BJ (cell line): ENCODE data around the gene YPEL1. TPM values are rescaled to one million over a fixed set of nuclear protein-coding genes. Genes with fewer than 3 reads are reported as not detected.
"Not testable (repeated sequence)": the region's sequence is repeated elsewhere in the genome, so short reads cannot be mapped to it uniquely, and the experiment has no call there.

Experiments used
- CTCF ChIA-PET: fragments of 350-600 bp; formaldehyde crosslinking; extraction: SDS; loops from one replicate; lab custom pipeline; 2021; ENCODE audit warnings: antibody characterized with exemption, inconsistent platforms; lab: Yijun Ruan, JAX
- POLR2A ChIA-PET: fragments of 300-600 bp; sonication (Branson Sonifier 250); formaldehyde crosslinking; extraction: SDS; loops from one replicate; lab custom pipeline; 2021; ENCODE audit warnings: antibody characterized with exemption; lab: Charles Lee
- DNase-seq: peaks from one replicate; pipeline ENCODE4 v3.0.0-alpha.2; 2011; ENCODE audit warnings: low read depth
- H3K27me3 ChIP-seq: 2 replicates; pipeline ENCODE4 v1.6.0; 2011; ENCODE audit warnings: low read length; ENCODE audit not compliant: control insufficient read depth, insufficient read depth
- H3K36me3 ChIP-seq: 2 replicates; pipeline ENCODE4 v1.5.1; 2011; ENCODE audit warnings: low read length; ENCODE audit not compliant: control insufficient read depth, insufficient read depth
- H3K4me3 ChIP-seq: 2 replicates; pipeline ENCODE4 v1.5.1; 2011; ENCODE audit warnings: low read depth, mild to moderate bottlenecking, control low read depth, low read length
- CTCF ChIP-seq: IDR thresholded peaks from 2 replicates; pipeline ENCODE4 v1.5.1; 2011; ENCODE audit warnings: low read depth, mild to moderate bottlenecking, control low read depth, inconsistent platforms, low read length, moderate library complexity; ENCODE audit not compliant: insufficient read depth
- polyA plus RNA-seq: library from polyadenylated mRNA; depleted of rRNA; stranded (reverse); fragments of >200 nt; gene quantifications from 2 replicates; pipeline ENCODE4 v1.2.3, GENCODE V29; 2011

YPEL1 gene
- polyA plus RNA-seq, 1 experiment = 0.69 TPM

- no peaks in the 10 kb centered on the region for H3K27me3 ChIP-seq
- CTCF ChIA-PET = no interaction called here
- peaks cover 33% of the 10 kb centered on the region for H3K36me3 ChIP-seq
- no peak for DNase-seq
- POLR2A ChIA-PET = interaction anchor here (0.5 kb wide), 1 partner anchor 43 kb away, joined by 5 read pairs; no protein-coding TSS in a partner anchor
- no peak for TF ChIP-seq CTCF
- H3K4me3 ChIP-seq = no peak overlapping the region
Measured at GRCh38 chr22:21681566-21682370, 53.8 kb downstream of the YPEL1 start.

- TF ChIP-seq CTCF = no peak
- POLR2A ChIA-PET = interaction anchor here (0.7 kb wide), 1 partner anchor 89 kb away, joined by 10 read pairs; no protein-coding TSS in a partner anchor
- Histone ChIP-seq H3K4me3 (no peak overlapping the region), H3K36me3 (peaks cover 26% of the 10 kb centered on the region), H3K27me3 (no peaks in the 10 kb centered on the region)
- CTCF ChIA-PET = no interaction called here
- DNase-seq = no peak
Measured at GRCh38 chr22:21680830-21681565, 54.6 kb downstream of the YPEL1 start.

GRCh38 chr22:21679383-21679782 lies 56.2 kb downstream of the YPEL1 start:
- ChIA-PET POLR2A (interaction anchor here (0.5 kb wide), 1 partner anchor 387 kb away, joined by 4 read pairs; no protein-coding TSS in a partner anchor), CTCF (interaction anchor here (1.0 kb wide), 1 partner anchor 10 kb away, joined by 3 read pairs; no protein-coding TSS in a partner anchor)
- no peak for DNase-seq
- no peak for TF ChIP-seq CTCF
- H3K4me3 ChIP-seq = no peak overlapping the region
- H3K36me3 ChIP-seq = peaks cover 29% of the 10 kb centered on the region
- H3K27me3 ChIP-seq = no peaks in the 10 kb centered on the region

GRCh38 chr22:21678842-21679241 lies 56.8 kb downstream of the YPEL1 start:
- CTCF ChIA-PET = not testable (repeated sequence)

GRCh38 chr22:21677606-21678443 lies 57.8 kb downstream of the YPEL1 start:
- ChIA-PET CTCF (no interaction called here), POLR2A (interaction anchor here (0.6 kb wide), 1 partner anchor 103 kb away, joined by 3 read pairs; no protein-coding TSS in a partner anchor)
- no peak for TF ChIP-seq CTCF
- Histone ChIP-seq H3K36me3 (peaks cover 29% of the 10 kb centered on the region), H3K4me3 (no peak overlapping the region), H3K27me3 (no peaks in the 10 kb centered on the region)
- DNase-seq = no peak

More at GRCh38 chr22:21678842-21679241, 56.8 kb downstream of the YPEL1 start:
- POLR2A ChIA-PET, H3K27me3 ChIP-seq, H3K4me3 ChIP-seq, DNase-seq: not testable (repeated sequence)
- peaks cover 29% of the 10 kb centered on the region for H3K36me3 ChIP-seq
